Motor neuron (in vitro differentiated cells): ENCODE measurements around the gene SPIN3. TPM values are rescaled to one million over a fixed set of nuclear protein-coding genes. Genes with fewer than 3 reads are reported as not detected.
"Not testable (repeated sequence)": the region's sequence is repeated elsewhere in the genome, so short reads cannot be mapped to it uniquely, and the experiment has no call there.

Experiments
- ATAC-seq, 8 experiments: fragments of 200-7000 bp; cut with Tn5 transposase; replicated peaks in 6 of 8; 2 replicates each; pipeline ENCODE4 v1.8.0; 2021; ENCODE audit warnings: mild to moderate bottlenecking in 8 of 8, moderate library complexity in 8 of 8
- H3K27ac ChIP-seq, 2 donors: fragments of 250-450 bp; sonication (Bioruptor Pico); 2 replicates each; pipeline ENCODE4 v1.9.0; 2021; ENCODE audit warnings: antibody characterized with exemption in 2 of 2, mild to moderate bottlenecking in 2 of 2, moderate library complexity in 1 of 2
- H3K4me1 ChIP-seq, 2 donors: fragments of 250-450 bp; sonication (Bioruptor Pico); replicated peaks in 1 of 2; 2 replicates each; pipeline ENCODE4 v1.6.1; 2021; ENCODE audit warnings: antibody characterized with exemption in 2 of 2, mild to moderate bottlenecking in 2 of 2, moderate library complexity in 1 of 2
- H3K4me3 ChIP-seq, 5 donors: fragments of 250-450 bp; sonication (Bioruptor Pico); 2 replicates each; pipeline ENCODE4 v1.9.0; 2021; ENCODE audit warnings: antibody characterized with exemption in 5 of 5, mild to moderate bottlenecking in 5 of 5, moderate library complexity in 4 of 5
- WGBS, 10 experiments: fragments of 450-650 bp; shearing (Covaris generic); methylation state at CpG; one replicate each; pipeline ENCODE4 v1.0.0; 2022; 5-methylcytosine and 5-hydroxymethylcytosine counted together
- in situ Hi-C, 9 experiments: fragments of 400-800 bp; cut with MboI; loops; one replicate each; pipeline ENCODE4 v1.15.0; 2021; ENCODE audit warnings: low sequenced_read_pairs in 9 of 9, low pct_unique_long_range_greater_than_20kb in 2 of 9; ENCODE audit not compliant: unreplicated experiment in 9 of 9
- total RNA-seq, 8 experiments: library from RNA; unstranded; fragments of 300-600 nt; gene quantifications; 2 replicates each; pipeline versions ENCODE4 v1.2.3 to v1.2.4, GENCODE V29; 2022

SPIN3 gene
- 10 to 100 TPM in 7 of 8 experiments, 1 to 10 TPM in 1; 9.6 to 31.3 (median 20.3) TPM for total RNA-seq

DNA sequence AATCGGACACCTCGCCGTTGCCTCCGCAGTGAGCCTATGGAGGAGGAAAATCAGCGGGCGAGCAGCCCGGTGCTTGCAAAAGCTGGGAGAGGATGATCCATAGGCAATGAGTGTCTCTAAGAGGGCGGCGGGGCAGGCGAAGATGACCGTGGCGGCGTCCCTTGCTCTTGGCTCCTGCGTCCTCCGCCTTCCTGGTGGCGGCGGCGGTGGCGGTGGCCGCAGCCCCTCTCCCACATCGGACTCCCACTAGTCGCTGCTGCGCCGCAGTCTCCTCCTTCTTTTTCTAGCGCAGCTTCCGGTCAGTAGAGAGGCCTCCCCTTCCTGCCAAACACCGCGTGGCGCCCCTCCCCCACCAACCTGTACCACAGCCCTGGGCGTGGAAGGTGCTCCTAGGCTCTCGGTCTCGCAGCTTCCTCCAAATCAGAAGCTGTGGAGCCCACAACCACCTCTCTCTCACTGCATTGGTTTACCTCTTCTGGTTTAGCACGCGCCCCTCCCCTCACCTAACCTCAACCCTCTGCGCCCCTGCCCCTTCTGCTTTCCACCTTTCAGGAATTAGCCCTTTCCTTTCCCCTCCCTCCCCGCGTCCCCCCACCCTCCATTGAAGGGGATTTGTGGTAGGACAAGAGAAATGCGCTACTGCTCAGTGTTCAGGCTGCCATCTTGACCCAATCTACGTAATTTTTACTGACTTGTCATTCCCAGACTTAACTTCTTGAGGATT is at the start of gene SPIN3:
Gene SPIN3, minus strand, starts transcription at position 271 of the 724 bp plus-strand sequence. CDS start 594 bp downstream, outside the sequence.
- Histone ChIP-seq H3K4me3 (peak within 1 kb of the TSS; percentile 55 to 95 (median 90)), H3K4me1 (peaks cover 2 to 21% of the 10 kb centered on the region in 2 donors), H3K27ac (peak within 1 kb of the TSS; percentile 96 to 98)
- WGBS, 10 experiments = 38 to 40% (median 40%) methylated on average over 1 to 7 of the region's 39 CpGs; no CpG with 5 or more reads in 7 of the 10 experiments
- in situ Hi-C loops = loop anchor here in 2 of 9 experiments (25.0 kb wide), 2 partner anchors 92 to 183 kb away; no protein-coding TSS in a partner anchor
- ATAC-seq = peak; percentile 96 to 99 (median 98)

DNA sequence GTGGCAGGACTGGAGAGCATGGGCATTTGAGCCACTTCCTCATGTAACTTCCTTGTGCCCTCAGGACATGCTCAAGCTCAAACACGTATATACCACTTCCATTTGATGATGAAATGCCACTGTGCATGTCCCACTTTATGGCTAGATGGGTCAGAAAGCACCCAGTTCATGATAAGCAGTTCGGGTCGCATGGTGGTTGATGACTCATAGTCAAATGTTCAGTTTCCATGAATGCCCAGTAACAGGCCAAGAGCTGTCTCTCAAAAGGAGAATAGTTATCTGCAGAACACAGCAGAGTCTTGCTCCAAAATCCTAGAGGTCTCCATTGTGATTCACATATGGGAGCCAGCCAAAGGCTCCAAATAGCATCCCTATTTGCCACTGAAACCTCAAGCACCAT is 48.9 kb upstream of the SPIN3 start:
- in situ Hi-C loops = no loop called here
- Histone ChIP-seq H3K27ac (no peak overlapping the region), H3K4me3 (no peak overlapping the region), H3K4me1 (no peaks in the 10 kb centered on the region)
- ATAC-seq = no peak
- 0 to 100% (median 51%) methylated on average over 1 to 2 of the region's 3 CpGs; no CpG with 5 or more reads in 7 of the 10 experiments for WGBS, 10 experiments

DNA sequence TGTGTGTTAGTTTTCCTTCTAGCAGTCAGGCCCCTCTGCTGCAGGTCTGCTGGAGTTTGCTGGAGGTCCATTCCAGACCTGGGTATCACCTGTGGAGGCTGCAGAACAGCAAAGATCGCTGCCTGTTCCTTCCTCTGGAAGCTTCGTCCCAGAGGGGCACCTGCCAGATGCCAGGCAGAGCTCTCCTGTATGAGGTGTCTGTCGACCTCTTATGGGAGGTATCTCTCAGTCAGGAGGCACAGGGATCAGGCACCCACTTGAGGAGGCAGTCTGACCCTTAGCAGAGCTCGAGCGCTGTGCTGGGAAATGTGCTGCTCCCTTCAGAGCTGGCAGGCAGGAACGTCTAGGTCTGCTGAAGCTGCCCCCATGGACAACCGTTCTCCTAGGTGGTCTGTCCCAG is 41.9 kb upstream of the SPIN3 start:
- H3K27ac ChIP-seq, H3K4me1 ChIP-seq, in situ Hi-C loops, H3K4me3 ChIP-seq, ATAC-seq: not testable (repeated sequence)
- 20% methylated on average over 1 of the region's 7 CpGs; no CpG with 5 or more reads in 9 of the 10 experiments for WGBS, 10 experiments

DNA sequence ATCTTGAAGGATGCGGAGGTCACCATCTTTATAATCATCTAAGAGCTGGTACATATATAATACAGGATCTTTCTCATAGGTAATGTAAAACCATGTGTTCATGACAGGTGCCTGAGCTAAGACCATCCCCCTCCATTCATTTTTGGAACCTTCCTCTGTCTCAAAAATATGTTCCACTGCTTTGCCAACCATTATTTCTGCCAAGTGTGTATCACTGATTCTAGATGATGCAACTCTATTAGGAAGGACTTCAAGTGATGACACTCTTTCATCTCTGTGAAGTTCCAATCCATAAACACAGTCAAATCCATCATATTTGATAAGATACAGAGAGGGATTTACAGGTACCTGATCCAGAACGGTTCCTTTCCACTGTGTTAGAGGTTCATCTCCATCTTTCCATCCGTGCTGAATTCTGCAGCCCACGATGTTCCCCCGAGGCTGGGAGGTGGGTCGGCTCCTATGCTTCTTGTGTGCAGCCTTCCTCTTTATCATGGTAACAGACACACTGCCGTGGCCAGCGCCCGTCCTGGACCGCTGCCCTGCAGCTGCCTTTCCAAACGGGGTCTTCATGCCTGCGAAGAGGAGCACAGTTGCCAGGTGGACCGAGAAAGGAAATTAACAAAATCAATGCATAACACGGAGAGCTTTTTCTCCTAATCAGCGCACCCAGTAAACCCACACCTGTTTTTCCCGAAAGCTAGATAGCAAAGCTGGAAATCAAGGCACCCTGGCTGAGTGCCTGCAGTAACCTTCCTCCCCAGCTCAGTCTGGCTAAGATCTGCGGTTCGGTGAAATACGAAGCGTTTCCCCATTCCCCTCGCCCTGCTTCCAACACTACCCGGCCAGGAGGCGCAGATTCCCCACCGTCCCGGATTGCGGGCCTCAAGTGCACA is 718 bp downstream of the SPIN3 start:
- Histone ChIP-seq H3K4me3 (peak overlapping the region; percentile 55 to 95 (median 90)), H3K27ac (peak overlapping the region; percentile 96 to 98), H3K4me1 (peaks cover 2 to 21% of the 10 kb centered on the region in 2 donors)
- ATAC-seq = peak in 4 of 8 experiments; percentile 5 to 7 (median 6)
- 0 to 100% (median 24%) methylated on average over 1 to 13 of the region's 26 CpGs; no CpG with 5 or more reads in 6 of the 10 experiments for WGBS, 10 experiments
- in situ Hi-C loops = loop anchor here in 2 of 9 experiments (25.0 kb wide), 2 partner anchors 93 to 182 kb away; no protein-coding TSS in a partner anchor

DNA sequence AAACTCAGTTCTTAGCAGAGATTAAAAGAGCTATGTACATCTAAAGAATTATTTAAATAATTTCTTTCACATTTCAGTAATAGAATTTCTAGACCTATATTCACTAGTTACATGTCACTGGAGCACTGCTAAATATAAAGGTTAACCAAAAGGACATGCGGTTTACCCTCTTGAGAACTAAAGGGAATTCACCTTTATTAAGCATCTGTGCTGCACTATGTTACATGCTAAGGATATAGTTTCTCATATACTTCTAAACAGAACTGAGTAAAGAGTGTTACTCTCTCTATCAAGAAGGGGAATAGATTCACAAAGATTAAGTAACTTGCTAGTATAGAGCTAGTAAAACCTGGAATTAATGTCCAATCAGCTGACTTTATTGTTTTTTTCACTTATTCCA is 7.6 kb downstream of the SPIN3 start:
- ATAC-seq = no peak
- no peak overlapping the region for H3K27ac ChIP-seq
- WGBS, 10 experiments = 80 to 100% (median 92%) methylated on average over 1 of the region's 1 CpG; no CpG with 5 or more reads in 6 of the 10 experiments
- H3K4me3 ChIP-seq = no peak overlapping the region
- in situ Hi-C loops = loop anchor here in 2 of 9 experiments (25.0 kb wide), 2 partner anchors 100 to 175 kb away; no protein-coding TSS in a partner anchor
- H3K4me1 ChIP-seq = no peaks in the 10 kb centered on the region

- H3K4me1 ChIP-seq = no peaks in the 10 kb centered on the region
- 50 to 100% methylated on average over 1 of the region's 1 CpG; no CpG with 5 or more reads in 8 of the 10 experiments for WGBS, 10 experiments
- no peak overlapping the region for H3K27ac ChIP-seq
- in situ Hi-C loops = loop anchor here in 2 of 9 experiments (25.0 kb wide), 2 partner anchors 101 to 174 kb away; no protein-coding TSS in a partner anchor
- no peak overlapping the region for H3K4me3 ChIP-seq
- ATAC-seq = no peak
Observed at GRCh38 chrX:56986138-56986537, 9.2 kb downstream of the SPIN3 start.

GRCh38 chrX:56978172-56978571 is 17.2 kb downstream of the SPIN3 start:
- no peak overlapping the region for H3K4me3 ChIP-seq
- in situ Hi-C loops = loop anchor here in 2 of 9 experiments (25.0 kb wide), 2 partner anchors 109 to 166 kb away; no protein-coding TSS in a partner anchor
- H3K4me1 ChIP-seq = no peaks in the 10 kb centered on the region
- WGBS, 10 experiments = 67% methylated on average over 1 of the region's 1 CpG; no CpG with 5 or more reads in 9 of the 10 experiments
- peak in 5 of 8 experiments; percentile 32 to 71 (median 64) for ATAC-seq
- H3K27ac ChIP-seq = no peak overlapping the region

DNA sequence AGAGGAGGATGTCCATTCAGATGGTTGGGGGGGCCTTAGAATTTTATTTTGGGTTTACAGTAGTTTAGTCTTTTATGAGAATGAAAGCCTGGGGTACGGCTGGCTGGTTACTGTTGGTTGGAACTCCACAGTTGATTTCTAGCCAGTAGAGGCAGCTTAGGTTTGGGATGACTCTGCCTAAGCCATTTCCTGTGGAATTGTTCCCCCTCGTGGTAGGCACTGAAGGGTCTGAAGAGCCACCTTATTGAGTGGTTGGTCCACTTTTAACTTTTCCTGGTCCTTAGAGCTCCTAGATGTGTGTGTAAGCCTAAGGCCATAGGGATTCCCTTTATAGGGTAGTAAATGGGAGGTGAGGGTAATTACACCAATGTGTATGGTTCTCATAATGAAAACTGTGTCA is 19.7 kb downstream of the SPIN3 start:
- no peaks in the 10 kb centered on the region for H3K4me1 ChIP-seq
- in situ Hi-C loops = loop anchor here in 2 of 9 experiments (25.0 kb wide), 2 partner anchors 112 to 163 kb away; no protein-coding TSS in a partner anchor
- H3K4me3 ChIP-seq = no peak overlapping the region
- ATAC-seq = no peak
- 60 to 83% methylated on average over 1 of the region's 2 CpGs; no CpG with 5 or more reads in 8 of the 10 experiments for WGBS, 10 experiments
- no peak overlapping the region for H3K27ac ChIP-seq

GRCh38 chrX:56974408-56974807 is 20.9 kb downstream of the SPIN3 start:
- no peaks in the 10 kb centered on the region for H3K4me1 ChIP-seq
- no peak overlapping the region for H3K27ac ChIP-seq
- ATAC-seq = no peak
- H3K4me3 ChIP-seq = no peak overlapping the region
- in situ Hi-C loops = no loop called here
- 41 to 87% methylated on average over 3 of the region's 3 CpGs; no CpG with 5 or more reads in 8 of the 10 experiments for WGBS, 10 experiments

GRCh38 chrX:56969559-56969958 is 25.8 kb downstream of the SPIN3 start:
- in situ Hi-C loops = no loop called here
- H3K4me3 ChIP-seq = no peak overlapping the region

DNA sequence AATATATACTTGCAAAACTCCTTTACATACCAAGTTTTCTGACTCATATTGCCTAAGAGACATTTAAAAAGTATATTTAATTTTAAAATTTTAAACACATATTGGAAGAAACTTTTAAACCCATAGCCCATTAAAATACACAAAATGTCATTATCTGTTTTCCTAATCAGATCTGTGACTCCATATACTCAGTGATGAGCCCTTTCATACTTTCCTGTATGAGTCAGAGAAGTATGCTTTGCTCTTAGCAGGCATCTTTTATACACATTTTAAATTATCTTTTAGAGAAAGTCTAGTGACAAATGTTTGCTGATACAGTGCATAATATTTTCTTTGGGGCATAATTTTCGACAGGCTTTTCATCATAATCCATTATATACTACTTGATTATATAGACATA is 26.4 kb downstream of the SPIN3 start:
- 80 to 100% (median 83%) methylated on average over 1 of the region's 1 CpG; no CpG with 5 or more reads in 6 of the 10 experiments for WGBS, 10 experiments
- in situ Hi-C loops = no loop called here
- Histone ChIP-seq H3K4me3 (no peak overlapping the region), H3K4me1 (no peaks in the 10 kb centered on the region), H3K27ac (no peak overlapping the region)
- ATAC-seq = no peak

More at GRCh38 chrX:56969559-56969958, 25.8 kb downstream of the SPIN3 start:
- H3K4me1 ChIP-seq = no peaks in the 10 kb centered on the region
- no peak for ATAC-seq
- H3K27ac ChIP-seq = no peak overlapping the region

- 50% methylated on average over 1 of the region's 1 CpG; no CpG with 5 or more reads in 9 of the 10 experiments for whole genome bisulfite sequencing, 10 experiments
- Histone ChIP-seq H3K27ac (no peak overlapping the region), H3K4me1 (no peaks in the 10 kb centered on the region), H3K4me3 (no peak overlapping the region)
- ATAC-seq = no peak
- in situ Hi-C loops = no loop called here
Observed at GRCh38 chrX:56963377-56963776, 32.0 kb downstream of the SPIN3 start.
